ENCODE results near the gene MAN1C1. TPM values are rescaled to one million over a fixed set of nuclear protein-coding genes. Genes with fewer than 3 reads are reported as not detected.

MAN1C1 gene
- total RNA-seq, 1 donor from 2014 or later = 6.8 TPM

- Histone ChIP-seq H3K27ac (no peak overlapping the region), H3K79me2 (ENCODE audit: low read depth) (no peaks in the 10 kb centered on the region), H3K9ac (no peak overlapping the region), H3K9me3 (ENCODE audit: low read depth) (no peaks in the 10 kb centered on the region), H3K4me1 (no peaks in the 10 kb centered on the region), H3K27me3 (no peaks in the 10 kb centered on the region), H3K4me3 (no peak overlapping the region), H3K4me2 (no peak overlapping the region), H4K20me1 (ENCODE audit: low read depth) (no peaks in the 10 kb centered on the region), H3K36me3 (no peaks in the 10 kb centered on the region), H3F3A (ENCODE audit: low read depth) (no peaks in the 10 kb centered on the region), H2AFZ (replicated peaks) (no peak overlapping the region)
- peaks cover 12% of the 10 kb centered on the region for H3K27me3 Mint-ChIP-seq (ENCODE audit: insufficient read depth, low read depth)
- TF ChIP-seq EZH2phosphoT487 (IDR thresholded peaks at IDR 0.05) (no peak), EZH2 (IDR thresholded peaks at IDR 0.05) (no peak)
- TF ChIP-seq, protein P1, sequence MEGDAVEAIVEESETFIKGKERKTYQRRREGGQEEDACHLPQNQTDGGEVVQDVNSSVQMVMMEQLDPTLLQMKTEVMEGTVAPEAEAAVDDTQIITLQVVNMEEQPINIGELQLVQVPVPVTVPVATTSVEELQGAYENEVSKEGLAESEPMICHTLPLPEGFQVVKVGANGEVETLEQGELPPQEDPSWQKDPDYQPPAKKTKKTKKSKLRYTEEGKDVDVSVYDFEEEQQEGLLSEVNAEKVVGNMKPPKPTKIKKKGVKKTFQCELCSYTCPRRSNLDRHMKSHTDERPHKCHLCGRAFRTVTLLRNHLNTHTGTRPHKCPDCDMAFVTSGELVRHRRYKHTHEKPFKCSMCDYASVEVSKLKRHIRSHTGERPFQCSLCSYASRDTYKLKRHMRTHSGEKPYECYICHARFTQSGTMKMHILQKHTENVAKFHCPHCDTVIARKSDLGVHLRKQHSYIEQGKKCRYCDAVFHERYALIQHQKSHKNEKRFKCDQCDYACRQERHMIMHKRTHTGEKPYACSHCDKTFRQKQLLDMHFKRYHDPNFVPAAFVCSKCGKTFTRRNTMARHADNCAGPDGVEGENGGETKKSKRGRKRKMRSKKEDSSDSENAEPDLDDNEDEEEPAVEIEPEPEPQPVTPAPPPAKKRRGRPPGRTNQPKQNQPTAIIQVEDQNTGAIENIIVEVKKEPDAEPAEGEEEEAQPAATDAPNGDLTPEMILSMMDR (IDR thresholded peaks at IDR 0.05) = no peak
- peak overlapping the region; percentile 2 for H3K27ac Mint-ChIP-seq
- no peak for DNase-seq (ENCODE audit: low spot score)
- no peak overlapping the region for H3K4me3 Mint-ChIP-seq
- no peaks in the 10 kb centered on the region for H3K36me3 Mint-ChIP-seq
- H3K9me3 Mint-ChIP-seq = no peaks in the 10 kb centered on the region
- H3K4me1 Mint-ChIP-seq = peaks cover 65% of the 10 kb centered on the region
These were observed 170.5 kb downstream of the MAN1C1 start for GRCh38 chr1:25786887-25787759.

GRCh38 chr1:25787760-25788166 is 171.2 kb downstream of the MAN1C1 start:
- Mint-ChIP-seq H3K9me3 (no peaks in the 10 kb centered on the region), H3K27me3 (ENCODE audit: insufficient read depth, low read depth) (peaks cover 13% of the 10 kb centered on the region), H3K36me3 (no peaks in the 10 kb centered on the region), H3K4me3 (no peak overlapping the region), H3K27ac (no peak overlapping the region), H3K4me1 (peaks cover 64% of the 10 kb centered on the region)
- H3K27ac ChIP-seq = no peak overlapping the region
- H3K4me1 ChIP-seq = no peaks in the 10 kb centered on the region
- H4K20me1 ChIP-seq (ENCODE audit: low read depth) = no peaks in the 10 kb centered on the region
- no peaks in the 10 kb centered on the region for H3K36me3 ChIP-seq
- H3K27me3 ChIP-seq = no peaks in the 10 kb centered on the region
- H2AFZ ChIP-seq (replicated peaks) = no peak overlapping the region
- H3K79me2 ChIP-seq (ENCODE audit: low read depth) = no peaks in the 10 kb centered on the region
- TF ChIP-seq EZH2phosphoT487 (IDR thresholded peaks at IDR 0.05) (no peak), EZH2 (IDR thresholded peaks at IDR 0.05) (no peak)
- TF ChIP-seq, protein P1 (IDR thresholded peaks at IDR 0.05) = no peak
- no peaks in the 10 kb centered on the region for H3K9me3 ChIP-seq (ENCODE audit: low read depth)
- H3F3A ChIP-seq (ENCODE audit: low read depth) = no peaks in the 10 kb centered on the region
- DNase-seq (ENCODE audit: low spot score) = no peak
- H3K4me3 ChIP-seq = no peak overlapping the region
- H3K9ac ChIP-seq = no peak overlapping the region
- no peak overlapping the region for H3K4me2 ChIP-seq

- no peaks in the 10 kb centered on the region for H3K36me3 ChIP-seq
- no peaks in the 10 kb centered on the region for H3K79me2 ChIP-seq (ENCODE audit: low read depth)
- H3K36me3 Mint-ChIP-seq = no peaks in the 10 kb centered on the region
- H3K4me3 ChIP-seq = no peak overlapping the region
- peak overlapping the region; percentile 57 for H3K27ac Mint-ChIP-seq
- no peak overlapping the region for H2AFZ ChIP-seq (replicated peaks)
- no peak for DNase-seq (ENCODE audit: low spot score)
- H3K4me1 ChIP-seq = no peaks in the 10 kb centered on the region
- no peak overlapping the region for H3K9ac ChIP-seq
- H3F3A ChIP-seq (ENCODE audit: low read depth) = no peaks in the 10 kb centered on the region
- no peaks in the 10 kb centered on the region for H3K9me3 ChIP-seq (ENCODE audit: low read depth)
- no peaks in the 10 kb centered on the region for H3K9me3 Mint-ChIP-seq
- TF ChIP-seq, protein P1 (IDR thresholded peaks at IDR 0.05) = no peak
- TF ChIP-seq EZH2 (IDR thresholded peaks at IDR 0.05) = no peak
- no peak for TF ChIP-seq EZH2phosphoT487 (IDR thresholded peaks at IDR 0.05)
- peaks cover 5% of the 10 kb centered on the region for H3K27me3 Mint-ChIP-seq (ENCODE audit: insufficient read depth, low read depth)
- H3K4me2 ChIP-seq = no peak overlapping the region
- peaks cover 46% of the 10 kb centered on the region for H3K4me1 Mint-ChIP-seq
- H3K27ac ChIP-seq = no peak overlapping the region
- H3K27me3 ChIP-seq = no peaks in the 10 kb centered on the region
- H3K4me3 Mint-ChIP-seq = no peak overlapping the region
- H4K20me1 ChIP-seq (ENCODE audit: low read depth) = no peaks in the 10 kb centered on the region
These were observed 173.9 kb downstream of the MAN1C1 start for GRCh38 chr1:25790472-25790871.

Measured in neural progenitor cell (in vitro differentiated cells).